GM18502 (cell line): Measurements from ENCODE around the gene NXF2B.
A peak's percentile ranks its signal among the peaks of the same experiment; 100 is the strongest.
"Not testable (repeated sequence)": the region's sequence is repeated elsewhere in the genome, so short reads cannot be mapped to it uniquely, and the experiment has no call there.

Experiments used
- ATAC-seq: cut with Tn5 transposase; IDR thresholded peaks from one replicate; pipeline ENCODE4 v1.9.1; 2021; ENCODE audit warnings: mild to moderate bottlenecking; ENCODE audit not compliant: unreplicated experiment, poor library complexity

Gene NXF2B, protein sequence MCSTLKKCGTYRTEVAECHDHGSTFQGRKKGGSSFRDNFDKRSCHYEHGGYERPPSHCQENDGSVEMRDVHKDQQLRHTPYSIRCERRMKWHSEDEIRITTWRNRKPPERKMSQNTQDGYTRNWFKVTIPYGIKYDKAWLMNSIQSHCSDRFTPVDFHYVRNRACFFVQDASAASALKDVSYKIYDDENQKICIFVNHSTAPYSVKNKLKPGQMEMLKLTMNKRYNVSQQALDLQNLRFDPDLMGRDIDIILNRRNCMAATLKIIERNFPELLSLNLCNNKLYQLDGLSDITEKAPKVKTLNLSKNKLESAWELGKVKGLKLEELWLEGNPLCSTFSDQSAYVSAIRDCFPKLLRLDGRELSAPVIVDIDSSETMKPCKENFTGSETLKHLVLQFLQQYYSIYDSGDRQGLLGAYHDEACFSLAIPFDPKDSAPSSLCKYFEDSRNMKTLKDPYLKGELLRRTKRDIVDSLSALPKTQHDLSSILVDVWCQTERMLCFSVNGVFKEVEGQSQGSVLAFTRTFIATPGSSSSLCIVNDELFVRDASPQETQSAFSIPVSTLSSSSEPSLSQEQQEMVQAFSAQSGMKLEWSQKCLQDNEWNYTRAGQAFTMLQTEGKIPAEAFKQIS

DNA sequence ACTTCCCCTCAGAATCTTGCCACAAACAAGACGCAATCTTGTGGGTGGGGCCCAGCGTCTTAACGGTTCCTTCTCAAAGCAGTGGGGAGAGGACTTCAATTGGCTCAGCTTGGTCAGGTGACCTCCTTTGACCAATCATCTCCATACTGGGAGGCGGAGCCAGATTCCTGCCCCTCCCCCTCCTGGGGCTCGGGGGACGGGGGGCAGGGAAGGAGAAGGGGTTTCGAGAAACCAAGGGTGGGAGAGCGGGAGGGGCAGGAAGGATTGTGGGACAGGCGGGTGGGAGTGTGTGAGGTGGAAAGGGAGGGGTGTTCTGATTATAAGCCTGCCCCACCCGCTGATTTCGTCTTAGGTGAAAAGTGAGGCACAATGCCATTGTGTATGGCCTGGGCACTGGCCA lies at the start of gene NXF2B:
Gene NXF2B (minus strand): TSS at position 101 of the 400 bp plus-strand sequence. CDS start 59,972 bp downstream, outside the sequence.
- ATAC-seq, result not testable (repeated sequence)

DNA sequence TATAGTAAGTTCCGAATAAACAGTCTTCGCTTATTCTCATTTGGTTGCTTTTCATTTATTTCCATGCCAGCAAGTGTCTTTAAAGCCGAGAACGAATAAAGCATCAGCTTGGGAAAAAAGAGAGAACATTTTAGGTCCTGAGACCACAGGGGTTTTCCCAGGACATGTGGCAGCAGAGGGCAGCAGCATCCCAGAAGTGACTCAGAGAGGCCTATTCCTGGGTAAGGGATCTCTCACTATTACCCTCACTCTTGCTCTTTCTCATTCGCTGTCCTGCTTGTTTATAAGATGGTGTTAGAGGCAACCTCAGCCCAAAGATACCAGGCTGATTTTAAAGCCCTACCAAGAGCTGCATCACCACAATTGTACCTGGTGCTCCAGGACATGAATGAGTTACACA lies 39.0 kb upstream of the NXF2B start:
- not testable (repeated sequence) for ATAC-seq

DNA sequence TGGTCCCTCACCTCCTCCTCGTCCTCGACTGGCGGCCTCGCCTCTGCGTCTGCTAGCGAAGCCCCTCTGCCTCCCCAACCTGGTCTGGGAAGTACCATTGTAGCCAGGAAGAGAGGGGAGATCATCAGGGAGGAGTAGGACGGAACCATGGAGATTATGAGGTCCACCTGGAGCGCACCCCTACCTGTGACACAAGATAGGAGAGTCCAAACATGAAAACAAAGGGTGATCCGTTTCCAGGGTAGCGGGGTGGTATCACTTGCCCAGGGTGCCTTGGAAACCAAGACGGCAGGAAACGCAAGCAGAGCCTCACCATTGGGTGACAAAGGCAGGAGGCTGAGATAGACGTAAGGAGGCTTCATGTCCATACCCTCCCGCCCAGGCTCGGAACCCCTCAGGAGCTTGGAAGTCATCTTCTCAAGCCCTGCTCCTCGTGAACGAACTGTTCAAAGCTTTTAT lies 32.0 kb upstream of the NXF2B start, which contains the start of gene TCP11X2:
Gene TCP11X2 (minus strand): TSS at position 51 of the 459 bp plus-strand sequence.
- not testable (repeated sequence) for ATAC-seq

DNA sequence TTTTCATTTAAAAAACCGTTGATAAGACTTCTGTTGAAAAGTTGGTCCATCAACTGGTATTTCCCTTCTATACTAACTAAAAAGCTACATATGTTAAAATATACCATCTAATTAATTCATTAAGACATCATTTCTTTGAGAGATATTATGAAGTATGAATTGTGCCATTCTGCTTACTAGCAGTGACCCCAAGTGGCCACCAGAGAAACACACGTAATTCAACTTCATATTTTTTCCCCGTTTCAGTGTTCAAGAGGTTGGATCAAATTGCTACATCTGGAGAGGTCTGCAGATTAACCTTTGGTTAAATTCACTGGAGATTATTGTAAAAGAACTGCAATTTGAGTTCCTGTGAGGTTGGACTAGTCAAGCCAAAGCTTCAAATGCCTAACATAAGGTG lies 30.4 kb upstream of the NXF2B start:
- peak; percentile 56 for ATAC-seq

DNA sequence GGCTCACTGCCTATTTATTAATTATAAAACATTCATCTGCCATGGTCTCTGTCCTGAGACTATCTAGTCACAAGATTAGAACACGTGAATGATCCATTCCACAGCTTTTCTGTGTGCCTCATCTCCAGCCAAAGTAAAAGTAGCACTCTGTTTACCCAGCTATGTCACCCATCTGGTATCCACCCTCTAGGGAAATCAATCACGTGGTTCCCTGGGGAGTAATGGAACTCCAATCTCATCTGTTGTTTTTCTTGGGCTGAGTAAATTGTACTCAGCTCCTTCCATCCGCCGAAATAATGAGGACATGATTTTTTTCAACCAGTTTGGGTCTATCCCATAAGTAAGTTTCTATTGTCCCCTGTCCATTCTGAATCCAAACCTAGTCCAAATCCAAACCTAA lies 18.8 kb upstream of the NXF2B start:
- ATAC-seq, result not testable (repeated sequence)

DNA sequence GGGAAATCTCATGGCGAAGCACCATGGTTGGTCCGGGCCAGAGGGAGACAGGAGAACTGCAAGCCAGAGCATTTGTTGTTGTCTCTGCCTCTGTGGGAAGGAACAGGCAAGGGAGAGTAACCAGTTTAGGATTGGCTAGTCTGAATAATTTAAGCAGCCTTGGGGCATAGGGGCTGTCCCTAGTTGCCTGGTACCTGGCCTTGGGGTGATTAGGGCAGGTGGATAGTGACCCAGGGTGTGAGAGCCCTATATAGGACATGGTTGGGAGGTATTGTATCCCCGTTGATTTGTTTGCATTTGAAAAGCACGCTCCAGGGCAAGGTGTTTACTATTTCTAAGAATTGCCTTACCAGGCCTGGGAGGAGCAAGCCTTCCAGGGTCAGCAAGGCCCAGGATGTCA lies 25.3 kb downstream of the NXF2B start:
- ATAC-seq, result not testable (repeated sequence)

DNA sequence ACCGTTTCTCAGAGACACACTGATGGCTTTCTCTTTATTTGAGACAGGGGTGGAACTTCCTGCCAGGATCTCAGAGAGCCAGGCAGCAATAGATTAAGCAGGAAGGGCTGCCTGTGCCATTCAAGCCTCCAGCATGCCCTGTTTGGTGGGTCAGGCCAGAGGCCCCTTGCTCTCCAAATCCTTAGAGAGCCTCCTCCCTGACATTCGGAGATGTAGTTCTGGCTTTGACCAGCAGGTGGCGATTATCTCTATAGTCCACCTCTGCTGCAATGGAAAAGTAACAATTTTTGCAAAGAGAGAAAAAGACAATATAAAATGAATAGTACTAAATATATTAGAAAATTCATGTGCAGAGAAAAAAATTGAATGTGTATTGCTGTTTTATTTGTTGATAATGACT lies 93.9 kb downstream of the NXF2B start:
- ATAC-seq, result peak; percentile 60

DNA sequence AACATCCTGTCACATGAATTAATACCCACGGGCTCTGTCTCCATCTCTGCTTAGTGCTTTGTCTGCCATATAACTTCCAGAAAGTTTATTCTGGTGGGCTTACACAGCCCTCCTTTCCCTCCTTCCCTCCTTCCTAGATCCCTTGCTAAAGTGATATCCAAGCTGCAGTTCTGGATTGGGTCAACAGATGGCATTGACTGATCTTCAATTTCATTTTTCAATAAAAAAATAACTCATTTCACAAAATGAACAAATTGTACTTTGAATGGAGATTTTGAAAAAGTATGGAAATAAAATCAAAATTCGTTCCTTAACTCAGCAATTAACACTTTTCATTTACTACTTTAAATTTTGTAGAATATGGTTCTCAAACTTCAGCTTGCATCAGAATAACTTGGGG lies 97.9 kb downstream of the NXF2B start:
- ATAC-seq, result no peak

DNA sequence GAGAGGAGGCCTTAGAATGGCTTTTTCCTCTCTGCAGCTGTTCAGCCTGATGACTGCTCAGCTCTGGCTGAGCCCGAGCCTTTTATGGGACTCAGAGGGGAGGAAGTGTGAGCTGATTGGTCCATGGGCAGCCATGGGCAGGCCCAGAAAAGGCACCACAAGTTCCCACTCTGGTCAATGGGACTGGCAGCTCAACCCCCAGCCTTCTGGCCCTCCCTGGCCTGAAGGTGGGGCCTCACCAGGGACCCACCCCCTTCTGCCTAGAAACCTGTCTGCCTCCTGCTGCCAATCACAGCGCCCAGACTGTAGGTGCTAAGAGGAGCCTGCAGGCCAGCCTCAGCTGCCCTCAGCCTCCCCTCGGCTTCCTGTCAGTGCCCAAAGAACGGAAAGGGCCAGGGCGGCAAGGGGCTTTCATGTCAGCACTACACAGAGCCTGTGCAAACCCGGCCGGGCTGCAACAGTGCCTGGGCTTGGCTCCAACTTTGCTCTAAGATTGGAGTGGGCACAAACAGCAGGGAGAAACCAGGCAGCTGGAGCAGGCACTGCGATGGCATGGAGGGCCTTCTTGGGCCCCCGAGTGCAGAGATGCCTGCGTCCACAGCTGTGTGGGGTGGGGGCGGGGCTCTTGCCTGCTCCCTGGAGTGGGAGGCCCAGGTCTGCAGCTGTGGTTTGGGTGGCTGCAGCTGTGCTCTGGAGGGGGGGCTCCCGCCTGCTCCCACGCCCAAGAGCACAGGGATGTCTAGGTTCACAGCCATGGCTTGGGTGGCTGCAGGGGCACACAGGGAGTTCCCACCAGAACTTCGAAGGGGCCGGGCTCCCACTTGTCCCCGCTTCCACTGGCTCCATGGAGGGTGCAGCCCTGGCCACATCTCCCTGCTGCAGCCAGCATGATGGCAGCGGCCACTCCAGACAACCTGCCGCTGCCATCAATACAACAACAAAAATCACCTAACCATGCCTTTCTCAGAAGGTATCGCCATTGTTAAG lies 100.2 kb downstream of the NXF2B start:
- ATAC-seq, result no peak

DNA sequence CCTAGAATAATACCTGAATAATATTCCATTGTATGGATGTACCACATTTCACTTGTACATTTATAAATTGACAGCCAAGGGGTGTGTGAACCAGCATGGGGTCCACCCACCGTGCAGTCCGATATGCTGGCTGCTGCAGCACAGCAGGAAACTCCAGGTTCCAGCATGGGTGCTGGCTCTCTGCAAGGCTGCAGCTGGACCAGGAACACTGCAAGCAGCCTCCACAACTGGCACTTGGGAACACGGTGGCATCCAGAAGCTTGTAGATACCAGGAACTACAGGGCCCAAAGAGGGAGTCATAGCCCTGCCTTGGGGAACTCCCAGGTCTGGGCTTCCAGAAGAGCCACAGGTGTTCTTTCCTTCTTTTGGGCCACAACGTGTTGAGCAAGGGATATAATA lies 101.6 kb downstream of the NXF2B start:
- no peak for ATAC-seq
